HPDE6-E6E7 (cell line): ENCODE results near the gene RNF227.
"Not testable (repeated sequence)": the region's sequence is repeated elsewhere in the genome, so short reads cannot be mapped to it uniquely, and the experiment has no call there.

Experiments used
- DNase-seq: peaks from one replicate; pipeline ENCODE4 v3.0.0; 2011; ENCODE audit warnings: missing footprints; ENCODE audit errors: extremely low spot score

Gene RNF227

GRCh38 chr17:7864384-7864783 is 51.7 kb downstream of the RNF227 start:
- DNase-seq = not testable (repeated sequence)
